Epithelial cell of proximal tubule (primary cell): ENCODE results near the gene CTAGE1. TPM values are rescaled to one million over a fixed set of nuclear protein-coding genes. Genes with fewer than 3 reads are reported as not detected.

Experiments used
- DNase-seq: peaks from one replicate; pipeline ENCODE4 v3.0.0-alpha.2; 2011; ENCODE audit warnings: low read depth
- H3K4me3 ChIP-seq: 2 replicates; pipeline ENCODE4 v1.5.1; 2011; ENCODE audit warnings: low read depth, mild to moderate bottlenecking, low read length
- total RNA-seq: library from RNA; depleted of rRNA; stranded (reverse); fragments of >200 nt; gene quantifications from 2 replicates; pipeline ENCODE4 v1.2.3, GENCODE V29; 2015
- TF ChIP-seq, protein P1 (sequence below): conservative IDR thresholded peaks from 2 replicates; pipeline ENCODE4 v1.5.1; 2012; ENCODE audit warnings: low read depth, mild to moderate bottlenecking, low read length

The CTAGE1 gene, protein sequence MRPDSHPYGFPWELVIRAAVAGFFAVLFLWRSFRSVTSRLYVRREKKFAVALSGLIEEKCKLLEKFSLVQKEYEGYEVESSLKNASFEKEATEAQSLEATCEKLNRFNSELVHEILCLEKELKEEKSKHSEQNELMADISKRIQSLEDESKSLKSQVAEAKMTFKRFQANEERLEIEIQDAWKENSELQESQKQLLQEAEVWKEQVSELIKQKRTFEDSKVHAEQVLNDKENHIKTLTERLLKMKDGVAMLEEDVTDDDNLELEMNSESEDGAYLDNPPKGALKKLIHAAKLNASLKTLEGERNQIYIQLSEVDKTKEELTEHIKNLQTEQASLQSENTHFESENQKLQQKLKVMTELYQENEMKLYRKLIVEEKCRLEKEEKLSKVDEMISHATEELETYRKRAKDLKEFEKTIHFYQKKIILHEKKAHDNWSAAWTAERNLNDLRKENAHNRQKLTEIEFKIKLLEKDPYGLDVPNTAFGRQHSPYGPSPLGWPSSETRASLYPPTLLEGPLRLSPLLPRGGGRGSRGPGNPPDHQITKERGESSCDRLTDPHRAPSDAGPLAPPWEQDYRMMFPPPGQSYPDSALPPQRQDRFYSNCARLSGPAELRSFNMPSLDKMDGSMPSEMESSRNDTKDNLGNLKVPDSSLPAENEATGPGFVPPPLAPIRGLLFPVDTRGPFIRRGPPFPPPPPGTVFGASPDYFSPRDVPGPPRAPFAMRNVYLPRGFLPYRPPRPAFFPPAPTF
- total RNA-seq, result not detected in 2 replicates

DNA sequence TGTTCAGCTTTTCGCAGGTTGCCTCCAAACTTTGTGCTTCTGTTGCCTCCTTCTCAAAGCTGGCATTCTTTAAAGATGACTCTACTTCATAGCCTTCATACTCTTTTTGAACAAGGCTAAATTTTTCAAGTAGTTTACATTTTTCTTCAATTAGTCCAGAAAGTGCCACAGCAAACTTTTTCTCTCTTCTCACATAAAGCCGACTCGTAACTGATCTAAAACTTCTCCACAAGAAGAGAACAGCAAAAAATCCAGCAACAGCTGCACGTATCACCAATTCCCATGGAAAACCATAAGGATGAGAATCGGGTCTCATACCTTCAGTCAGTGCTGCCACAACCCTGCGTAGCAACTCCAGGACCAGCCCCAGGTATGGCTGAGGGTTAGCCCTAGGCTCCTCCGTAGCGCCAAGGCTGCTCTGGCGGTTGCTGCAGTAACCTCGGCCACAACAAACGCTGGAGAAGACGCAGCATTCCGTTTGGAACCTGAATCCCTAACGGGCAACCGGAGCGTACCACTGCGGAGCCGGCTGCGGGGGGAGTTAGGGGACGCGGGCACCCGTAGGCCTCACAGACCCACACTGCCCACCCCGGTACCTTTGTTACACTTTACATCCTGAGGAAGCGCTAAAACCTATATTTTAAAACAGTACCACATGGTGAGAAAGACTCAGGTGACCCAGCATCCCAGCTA is at the start of gene CTAGE1:
CTAGE1 (minus strand) TSS at position 420 of the 693 bp plus-strand sequence; CDS start at position 316, 104 bp downstream.
- H3K4me3 ChIP-seq, result no peak within 1 kb of the TSS
- TF ChIP-seq, protein P1, sequence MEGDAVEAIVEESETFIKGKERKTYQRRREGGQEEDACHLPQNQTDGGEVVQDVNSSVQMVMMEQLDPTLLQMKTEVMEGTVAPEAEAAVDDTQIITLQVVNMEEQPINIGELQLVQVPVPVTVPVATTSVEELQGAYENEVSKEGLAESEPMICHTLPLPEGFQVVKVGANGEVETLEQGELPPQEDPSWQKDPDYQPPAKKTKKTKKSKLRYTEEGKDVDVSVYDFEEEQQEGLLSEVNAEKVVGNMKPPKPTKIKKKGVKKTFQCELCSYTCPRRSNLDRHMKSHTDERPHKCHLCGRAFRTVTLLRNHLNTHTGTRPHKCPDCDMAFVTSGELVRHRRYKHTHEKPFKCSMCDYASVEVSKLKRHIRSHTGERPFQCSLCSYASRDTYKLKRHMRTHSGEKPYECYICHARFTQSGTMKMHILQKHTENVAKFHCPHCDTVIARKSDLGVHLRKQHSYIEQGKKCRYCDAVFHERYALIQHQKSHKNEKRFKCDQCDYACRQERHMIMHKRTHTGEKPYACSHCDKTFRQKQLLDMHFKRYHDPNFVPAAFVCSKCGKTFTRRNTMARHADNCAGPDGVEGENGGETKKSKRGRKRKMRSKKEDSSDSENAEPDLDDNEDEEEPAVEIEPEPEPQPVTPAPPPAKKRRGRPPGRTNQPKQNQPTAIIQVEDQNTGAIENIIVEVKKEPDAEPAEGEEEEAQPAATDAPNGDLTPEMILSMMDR, result no peak
- DNase-seq, result no peak

DNA sequence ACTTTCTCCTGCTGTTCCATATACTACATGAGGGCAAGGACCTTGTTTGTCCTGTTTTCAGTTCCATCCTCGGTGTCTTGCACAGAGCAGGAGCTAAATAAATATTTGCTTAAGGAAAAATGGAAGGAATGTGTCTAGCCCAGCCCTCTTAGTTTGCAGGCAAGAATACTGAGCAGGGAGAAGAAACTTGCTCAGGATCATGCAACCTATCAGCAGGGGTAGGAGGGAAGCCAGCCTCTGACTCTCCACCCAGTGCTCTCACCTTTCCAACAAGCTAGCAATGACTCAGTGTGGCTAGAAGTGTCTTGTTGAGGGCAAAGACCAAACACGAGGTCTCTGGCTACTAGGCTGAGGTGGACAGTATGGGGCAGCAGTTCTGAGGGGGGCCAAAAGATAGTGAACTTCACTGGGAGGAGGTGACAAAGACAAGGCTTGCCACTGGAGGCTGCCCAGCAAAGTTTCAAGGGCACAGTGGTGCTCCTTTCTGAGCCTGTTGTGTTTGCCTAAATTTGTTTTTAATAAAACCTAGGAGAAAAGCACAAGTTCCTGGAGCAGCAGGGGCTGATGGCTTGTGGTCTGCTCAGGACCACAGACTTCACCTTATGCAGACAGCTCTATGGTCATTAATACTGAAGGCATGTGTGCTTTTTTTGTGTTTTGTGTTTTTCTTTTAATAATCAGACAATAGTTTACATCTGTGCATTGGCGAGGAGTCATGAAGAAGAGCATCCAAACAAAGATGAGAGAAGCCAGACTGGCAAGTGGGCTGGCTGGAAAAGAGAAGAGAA is 49.1 kb upstream of the CTAGE1 start:
- TF ChIP-seq, protein P1, result no peak
- no peak overlapping the region for H3K4me3 ChIP-seq
- peak; percentile 30 for DNase-seq

DNA sequence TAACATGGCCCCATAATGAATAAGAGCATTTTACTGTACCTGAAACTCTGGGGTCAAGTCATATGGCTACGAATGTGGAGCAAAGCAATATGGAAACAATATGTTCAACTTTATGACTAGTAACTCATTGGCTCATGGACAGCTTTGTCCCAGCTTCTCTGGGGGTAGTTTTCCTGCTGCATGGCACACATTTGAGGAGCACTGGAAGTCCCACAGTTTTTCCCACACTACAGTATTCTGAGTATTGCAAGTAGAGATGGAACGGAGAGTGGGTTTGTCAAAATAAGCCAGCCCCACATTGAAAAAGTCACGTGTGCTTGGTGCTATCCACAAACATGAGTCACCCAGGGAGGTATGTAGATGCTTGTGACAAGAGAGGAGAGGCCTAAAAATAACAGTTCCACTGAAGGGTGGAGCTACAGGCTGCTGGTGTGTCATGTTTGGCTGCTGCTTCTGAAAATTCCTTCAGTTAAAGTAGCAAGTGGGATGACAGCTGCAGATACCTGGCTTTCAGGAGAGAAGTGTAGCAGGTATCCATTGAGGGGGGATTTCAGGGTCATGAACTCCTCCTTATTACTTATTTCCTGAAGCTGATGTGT is 48.2 kb upstream of the CTAGE1 start:
- DNase-seq, result peak; percentile 61
- TF ChIP-seq, protein P1, result no peak
- no peak overlapping the region for H3K4me3 ChIP-seq

DNA sequence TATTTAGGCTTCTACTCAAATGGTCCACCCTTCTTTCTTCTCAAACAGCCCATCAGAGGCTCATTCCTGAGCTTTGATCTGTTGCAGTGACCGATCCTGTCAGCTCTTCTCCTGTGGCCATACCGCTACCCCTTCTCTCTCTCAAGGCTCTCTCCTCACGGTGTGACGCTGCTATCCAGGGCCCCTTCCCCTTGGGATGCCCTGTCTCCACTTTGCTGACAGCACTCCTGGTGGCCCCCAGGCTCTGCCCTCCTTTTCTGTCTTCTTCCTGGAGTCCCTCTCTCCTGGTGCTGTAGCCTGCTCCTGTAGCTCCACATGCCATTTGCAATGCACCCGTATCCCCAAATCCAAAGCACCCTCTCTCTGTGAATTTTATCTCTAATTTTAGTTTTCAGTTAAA is 45.4 kb upstream of the CTAGE1 start:
- no peak for DNase-seq
- TF ChIP-seq, protein P1, result no peak
- no peak overlapping the region for H3K4me3 ChIP-seq

DNA sequence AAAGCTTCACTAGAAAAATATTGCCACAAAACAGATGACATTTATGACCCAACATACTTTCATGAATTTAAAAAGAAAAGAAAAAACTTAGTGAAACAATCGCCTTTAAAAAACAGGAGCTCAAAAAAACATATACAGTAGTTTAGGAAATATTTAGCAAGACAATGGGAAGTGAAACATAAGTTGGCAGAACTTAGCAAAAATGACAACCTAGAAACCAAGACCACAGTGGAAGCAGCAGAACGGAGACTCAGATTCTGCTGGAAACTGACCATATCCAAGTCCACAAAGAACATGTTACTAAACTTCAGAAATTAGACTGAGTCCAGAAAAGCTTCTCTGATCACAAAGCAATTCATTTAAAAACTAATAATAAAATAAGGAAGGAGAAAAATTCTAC is 41.8 kb upstream of the CTAGE1 start:
- DNase-seq, result no peak
- H3K4me3 ChIP-seq, result no peak overlapping the region
- TF ChIP-seq, protein P1, result no peak

DNA sequence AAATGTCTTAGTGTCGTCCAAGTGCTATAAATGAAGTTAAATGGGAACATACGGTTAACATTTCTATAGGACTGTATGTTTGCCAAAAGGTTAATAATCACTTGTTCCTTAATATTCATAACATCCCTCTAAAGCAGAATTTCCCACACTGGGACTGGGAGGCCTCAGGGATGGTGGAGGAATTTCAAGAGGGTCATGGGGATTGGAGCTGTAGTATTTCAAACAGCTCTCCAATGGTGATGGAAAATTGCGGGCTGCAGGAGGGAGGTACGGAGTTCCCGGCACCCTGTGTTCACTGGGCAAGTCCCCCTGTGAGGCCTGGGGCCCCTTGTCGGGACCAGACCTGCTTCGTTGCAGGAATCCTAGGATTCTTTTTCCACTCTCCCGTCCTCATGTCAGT is 39.8 kb upstream of the CTAGE1 start:
- TF ChIP-seq, protein P1, result no peak
- no peak for DNase-seq
- H3K4me3 ChIP-seq, result no peak overlapping the region
